ENCODE results near the gene HACD2. TPM values are rescaled to one million over a fixed set of nuclear protein-coding genes. Genes with fewer than 3 reads are reported as not detected.

The HACD2 gene
- total RNA-seq, 1 experiment from 2014 or later, result 97.7 TPM

- DNase-seq (ENCODE audit: unreplicated experiment), result no peak
- Mint-ChIP-seq H3K36me3 (ENCODE audit: insufficient read depth, unreplicated experiment) (peaks cover 75% of the 10 kb centered on the region), H3K27ac (ENCODE audit: low read depth, unreplicated experiment) (no peak overlapping the region), H3K4me3 (ENCODE audit: unreplicated experiment) (no peak overlapping the region), H3K9me3 (ENCODE audit: unreplicated experiment) (peaks cover 26% of the 10 kb centered on the region), H3K4me1 (ENCODE audit: insufficient read depth, unreplicated experiment) (peaks cover 13% of the 10 kb centered on the region), H3K27me3 (ENCODE audit: insufficient read depth, unreplicated experiment) (no peaks in the 10 kb centered on the region)
- POLR2A ChIA-PET, result interaction anchor here (1.5 kb wide), 1 partner anchor 12 kb away, joined by 4 read pairs; no protein-coding TSS in a partner anchor
- intact Hi-C loops (cut with micrococcal nuclease), result no loop called here
- no TSS peak for BruUV-seq (replicated peaks)
- no peak for TF ChIP-seq CTCF (IDR thresholded peaks at IDR 0.05; ENCODE audit: unreplicated experiment)
- CTCF ChIA-PET, result interaction anchor here (0.6 to 1.6 kb wide), 4 partner anchors 8 to 1245 kb away, joined by 3 to 6 read pairs (median 3); no protein-coding TSS in a partner anchor
Measured at GRCh38 chr3:123552768-123553167, 32.1 kb downstream of the HACD2 start.

DNA sequence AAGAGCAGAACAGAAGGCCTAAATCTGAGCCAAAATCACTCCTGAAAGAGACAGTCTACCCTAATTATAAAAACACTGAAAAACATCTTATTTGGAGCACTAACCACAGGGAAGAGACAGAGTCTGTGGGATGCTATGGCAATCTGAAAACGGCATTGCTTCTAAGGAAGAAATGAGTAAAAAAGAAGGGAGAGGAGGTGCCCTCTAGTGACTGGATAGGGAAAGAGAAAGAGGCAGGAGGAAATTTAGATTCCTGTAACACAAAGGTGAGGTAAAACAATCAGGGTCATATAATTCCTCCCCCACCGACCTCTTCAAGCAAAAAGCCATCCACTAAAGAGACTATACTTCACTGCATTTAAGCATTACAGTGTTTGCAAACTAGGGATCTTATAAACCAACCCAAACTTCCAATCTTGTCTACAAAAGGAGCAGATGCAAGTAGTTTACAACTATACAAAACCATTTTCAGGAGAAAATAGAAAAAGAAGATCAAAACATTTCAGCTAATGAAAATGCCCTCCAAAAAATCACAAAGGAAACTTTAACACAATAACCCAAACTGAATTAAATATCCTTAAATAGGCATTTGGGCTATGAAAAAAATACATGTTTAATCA is 32.6 kb downstream of the HACD2 start:
- intact Hi-C loops (cut with micrococcal nuclease), result no loop called here
- Mint-ChIP-seq H3K36me3 (ENCODE audit: insufficient read depth, unreplicated experiment) (peaks cover 79% of the 10 kb centered on the region), H3K4me1 (ENCODE audit: insufficient read depth, unreplicated experiment) (peaks cover 13% of the 10 kb centered on the region), H3K4me3 (ENCODE audit: unreplicated experiment) (no peak overlapping the region), H3K9me3 (ENCODE audit: unreplicated experiment) (peaks cover 26% of the 10 kb centered on the region), H3K27me3 (ENCODE audit: insufficient read depth, unreplicated experiment) (no peaks in the 10 kb centered on the region), H3K27ac (ENCODE audit: low read depth, unreplicated experiment) (no peak overlapping the region)
- BruUV-seq (replicated peaks), result no TSS peak
- ChIA-PET POLR2A (interaction anchor here (0.9 to 1.5 kb wide), 2 partner anchors 11 to 67 kb away, joined by 3 to 4 read pairs; no protein-coding TSS in a partner anchor), CTCF (interaction anchor here (0.6 to 1.8 kb wide), 12 partner anchors 8 to 1246 kb away, joined by 3 to 6 read pairs (median 3); no protein-coding TSS in a partner anchor)
- peak; percentile 27 for DNase-seq (ENCODE audit: unreplicated experiment)
- TF ChIP-seq CTCF (IDR thresholded peaks at IDR 0.05; ENCODE audit: unreplicated experiment), result peak; percentile 42

- Mint-ChIP-seq H3K27me3 (ENCODE audit: insufficient read depth, unreplicated experiment) (no peaks in the 10 kb centered on the region), H3K9me3 (ENCODE audit: unreplicated experiment) (peaks cover 13% of the 10 kb centered on the region), H3K27ac (ENCODE audit: low read depth, unreplicated experiment) (no peak overlapping the region), H3K36me3 (ENCODE audit: insufficient read depth, unreplicated experiment) (peaks cover 55% of the 10 kb centered on the region), H3K4me1 (ENCODE audit: insufficient read depth, unreplicated experiment) (peaks cover 13% of the 10 kb centered on the region), H3K4me3 (ENCODE audit: unreplicated experiment) (no peak overlapping the region)
- CTCF ChIA-PET, result interaction anchor here (1.1 to 2.6 kb wide), 3 partner anchors 11 to 219 kb away, joined by 3 to 30 read pairs (median 5); no protein-coding TSS in a partner anchor
- no peak for TF ChIP-seq CTCF (IDR thresholded peaks at IDR 0.05; ENCODE audit: unreplicated experiment)
- BruUV-seq (replicated peaks), result no TSS peak
- intact Hi-C loops (cut with micrococcal nuclease), result no loop called here
- DNase-seq (ENCODE audit: unreplicated experiment), result no peak
- POLR2A ChIA-PET, result interaction anchor here (0.8 to 1.5 kb wide), 3 partner anchors 9 to 57 kb away, joined by 3 read pairs; no protein-coding TSS in a partner anchor
Measured at GRCh38 chr3:123547881-123548519, 36.9 kb downstream of the HACD2 start.

DNA sequence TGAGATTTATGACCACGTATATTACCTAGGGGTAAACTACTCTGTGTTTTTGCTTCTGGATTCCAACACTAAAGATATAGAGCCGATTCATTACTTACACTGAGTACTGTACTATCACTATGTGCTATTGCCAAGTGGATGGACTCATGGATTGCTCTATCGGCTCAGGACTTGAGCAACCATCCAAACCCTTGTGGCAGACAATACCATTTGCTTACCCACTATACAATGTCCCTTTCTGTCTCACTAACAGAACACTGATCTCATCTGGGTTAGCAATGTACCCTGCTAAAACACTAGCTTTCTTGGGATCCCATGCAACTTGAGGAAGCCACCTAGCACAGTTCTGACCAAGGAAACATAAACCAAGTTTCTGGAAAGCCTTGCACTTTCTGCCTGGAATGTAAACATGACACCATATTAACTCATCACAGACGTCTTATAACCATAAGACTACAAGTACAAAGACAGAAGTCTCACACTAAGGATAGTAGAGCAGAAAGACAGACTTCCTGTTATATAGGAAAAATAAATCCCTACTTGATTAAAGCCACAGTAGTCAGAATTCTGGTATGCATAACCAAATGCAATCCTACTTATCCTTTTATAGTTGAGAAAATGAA is 38.6 kb downstream of the HACD2 start:
- POLR2A ChIA-PET, result no interaction called here
- peak; percentile 8 for DNase-seq (ENCODE audit: unreplicated experiment)

More for the DNA sequence above, 38.6 kb downstream of the HACD2 start:
- Mint-ChIP-seq H3K4me3 (ENCODE audit: unreplicated experiment) (no peak overlapping the region), H3K27me3 (ENCODE audit: insufficient read depth, unreplicated experiment) (no peaks in the 10 kb centered on the region), H3K4me1 (ENCODE audit: insufficient read depth, unreplicated experiment) (peaks cover 6% of the 10 kb centered on the region), H3K27ac (ENCODE audit: low read depth, unreplicated experiment) (no peak overlapping the region), H3K9me3 (ENCODE audit: unreplicated experiment) (no peaks in the 10 kb centered on the region), H3K36me3 (ENCODE audit: insufficient read depth, unreplicated experiment) (peaks cover 40% of the 10 kb centered on the region)
- CTCF ChIA-PET, result interaction anchor here (0.6 to 3.4 kb wide), 2 partner anchors 13 to 183 kb away, joined by 3 to 29 read pairs; no protein-coding TSS in a partner anchor
- BruUV-seq (replicated peaks), result no TSS peak
- intact Hi-C loops (cut with micrococcal nuclease), result no loop called here
- no peak for TF ChIP-seq CTCF (IDR thresholded peaks at IDR 0.05; ENCODE audit: unreplicated experiment)

Measured in MCF 10A (cell line).